ENCODE data around the gene CEP83. TPM values are rescaled to one million over a fixed set of nuclear protein-coding genes. Genes with fewer than 3 reads are reported as not detected.
A peak's percentile ranks its signal among the peaks of the same experiment; 100 is the strongest.

The CEP83 gene, protein sequence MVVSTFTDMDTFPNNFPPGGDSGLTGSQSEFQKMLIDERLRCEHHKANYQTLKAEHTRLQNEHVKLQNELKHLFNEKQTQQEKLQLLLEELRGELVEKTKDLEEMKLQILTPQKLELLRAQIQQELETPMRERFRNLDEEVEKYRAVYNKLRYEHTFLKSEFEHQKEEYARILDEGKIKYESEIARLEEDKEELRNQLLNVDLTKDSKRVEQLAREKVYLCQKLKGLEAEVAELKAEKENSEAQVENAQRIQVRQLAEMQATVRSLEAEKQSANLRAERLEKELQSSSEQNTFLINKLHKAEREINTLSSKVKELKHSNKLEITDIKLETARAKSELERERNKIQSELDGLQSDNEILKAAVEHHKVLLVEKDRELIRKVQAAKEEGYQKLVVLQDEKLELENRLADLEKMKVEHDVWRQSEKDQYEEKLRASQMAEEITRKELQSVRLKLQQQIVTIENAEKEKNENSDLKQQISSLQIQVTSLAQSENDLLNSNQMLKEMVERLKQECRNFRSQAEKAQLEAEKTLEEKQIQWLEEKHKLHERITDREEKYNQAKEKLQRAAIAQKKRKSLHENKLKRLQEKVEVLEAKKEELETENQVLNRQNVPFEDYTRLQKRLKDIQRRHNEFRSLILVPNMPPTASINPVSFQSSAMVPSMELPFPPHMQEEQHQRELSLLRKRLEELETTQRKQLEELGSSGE
- 1 to 10 TPM; 7.2 to 8.8 (median 7.8) TPM for total RNA-seq (2021; fragmentation: NEBNext Ultra II Directional; extraction: Animal tissue kit (Norgen Biotek cat#: 25700))
- long read RNA-seq, partial matches to known transcripts = 5 of 8 reads
- long read RNA-seq, other reads (novel, unspliced or antisense) = 2 of 8 reads

GRCh38 chr12:94459728-94460615 is at the start of gene CEP83:
CEP83 (minus strand) TSS chr12:94459867; CDS start chr12:94412490, 47,377 bp downstream.
- Mint-ChIP-seq H3K27ac (peak within 1 kb of the TSS; percentile 98), H3K27me3 (ENCODE audit: insufficient read depth) (no peaks in the 10 kb centered on the region; the same call in none of the 2 replicates), H3K9me3 (no peaks in the 10 kb centered on the region), H3K36me3 (ENCODE audit: low read depth) (peaks cover 7% of the 10 kb centered on the region), H3K4me3 (peak within 1 kb of the TSS; percentile 98), H3K4me1 (ENCODE audit: low read depth) (peaks cover 26% of the 10 kb centered on the region)
- no peak for TF ChIP-seq CTCF (IDR thresholded peaks at IDR 0.05)
- DNase-seq = peak; percentile 91

- Mint-ChIP-seq H3K9me3 (no peaks in the 10 kb centered on the region), H3K27ac (no peak overlapping the region), H3K4me1 (ENCODE audit: low read depth) (no peaks in the 10 kb centered on the region), H3K4me3 (no peak overlapping the region), H3K27me3 (ENCODE audit: insufficient read depth) (peaks cover 11% of the 10 kb centered on the region), H3K36me3 (ENCODE audit: low read depth) (no peaks in the 10 kb centered on the region)
- TF ChIP-seq CTCF (IDR thresholded peaks at IDR 0.05) = no peak
- DNase-seq = no peak
These were observed 49.6 kb upstream of the CEP83 start for GRCh38 chr12:94509317-94509716.

DNA sequence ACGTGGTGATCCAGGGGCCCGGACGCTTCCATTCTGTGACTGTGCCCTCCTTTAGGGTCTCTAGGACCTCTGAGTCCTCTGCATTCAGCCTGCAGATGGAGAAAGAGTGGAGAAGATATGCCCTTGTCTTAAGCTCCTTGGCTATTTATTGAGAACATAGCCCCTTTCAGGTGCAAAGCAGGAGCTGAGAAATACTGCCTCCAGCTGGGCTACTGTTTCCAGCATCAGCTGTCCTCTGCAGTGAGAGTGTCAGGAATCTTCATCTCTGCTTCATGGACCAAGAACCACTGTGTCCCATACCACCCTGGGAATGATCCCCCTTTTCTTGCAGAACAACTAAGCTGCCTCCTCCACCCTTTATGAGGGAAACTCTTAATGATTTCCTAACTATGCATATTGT is 47.8 kb upstream of the CEP83 start:
- H3K36me3 Mint-ChIP-seq (ENCODE audit: low read depth) = no peaks in the 10 kb centered on the region
- DNase-seq = no peak
- H3K9me3 Mint-ChIP-seq = no peaks in the 10 kb centered on the region
- H3K4me3 Mint-ChIP-seq = no peak overlapping the region
- H3K27me3 Mint-ChIP-seq (ENCODE audit: insufficient read depth) = peaks cover 9% of the 10 kb centered on the region
- no peak for TF ChIP-seq CTCF (IDR thresholded peaks at IDR 0.05)
- H3K4me1 Mint-ChIP-seq (ENCODE audit: low read depth) = no peaks in the 10 kb centered on the region
- no peak overlapping the region for H3K27ac Mint-ChIP-seq

GRCh38 chr12:94504386-94504785 is 44.7 kb upstream of the CEP83 start:
- no peak for TF ChIP-seq CTCF (IDR thresholded peaks at IDR 0.05)
- H3K4me3 Mint-ChIP-seq = no peak overlapping the region
- no peak for DNase-seq
- no peaks in the 10 kb centered on the region for H3K36me3 Mint-ChIP-seq (ENCODE audit: low read depth)
- H3K9me3 Mint-ChIP-seq = no peaks in the 10 kb centered on the region
- no peak overlapping the region for H3K27ac Mint-ChIP-seq
- peaks cover 5% of the 10 kb centered on the region for H3K27me3 Mint-ChIP-seq (ENCODE audit: insufficient read depth)
- H3K4me1 Mint-ChIP-seq (ENCODE audit: low read depth) = no peaks in the 10 kb centered on the region

GRCh38 chr12:94503619-94504018 is 44.0 kb upstream of the CEP83 start:
- Mint-ChIP-seq H3K36me3 (ENCODE audit: low read depth) (no peaks in the 10 kb centered on the region), H3K27me3 (ENCODE audit: insufficient read depth) (peaks cover 5% of the 10 kb centered on the region), H3K4me3 (no peak overlapping the region), H3K4me1 (ENCODE audit: low read depth) (no peaks in the 10 kb centered on the region), H3K9me3 (no peaks in the 10 kb centered on the region), H3K27ac (no peak overlapping the region)
- TF ChIP-seq CTCF (IDR thresholded peaks at IDR 0.05) = no peak
- no peak for DNase-seq

All from HFFc6 (cell line).